ENCODE measurements around the gene PANK4. TPM values are rescaled to one million over a fixed set of nuclear protein-coding genes. Genes with fewer than 3 reads are reported as not detected.
A peak's percentile ranks its signal among the peaks of the same experiment; 100 is the strongest.

Gene PANK4
- total RNA-seq, 1 experiment from 2014 or later: 24.4 TPM

GRCh38 chr1:2558861-2559260, 32.5 kb upstream of the PANK4 start:
- H3K4me3 Mint-ChIP-seq (ENCODE audit: low read depth, unreplicated experiment): no peak overlapping the region
- no peak for DNase-seq
- no peaks in the 10 kb centered on the region for H3K9me3 Mint-ChIP-seq (ENCODE audit: low read depth, unreplicated experiment)
- peaks cover 8% of the 10 kb centered on the region for H3K4me1 Mint-ChIP-seq (ENCODE audit: low read depth, unreplicated experiment)
- CTCF ChIA-PET: no interaction called here
- intact Hi-C loops (cut with micrococcal nuclease; ENCODE audit: unreplicated experiment): no loop called here
- H3K27ac Mint-ChIP-seq (ENCODE audit: unreplicated experiment): peak overlapping the region; percentile 47
- no peak for TF ChIP-seq CTCF (IDR thresholded peaks at IDR 0.05; ENCODE audit: unreplicated experiment)
- H3K27me3 Mint-ChIP-seq (ENCODE audit: unreplicated experiment): no peaks in the 10 kb centered on the region
- no TSS peak for BruUV-seq (replicated peaks)
- peaks cover 31% of the 10 kb centered on the region for H3K36me3 Mint-ChIP-seq (ENCODE audit: insufficient read depth, unreplicated experiment)

- Mint-ChIP-seq H3K27ac (ENCODE audit: unreplicated experiment) (peak overlapping the region; percentile 47), H3K27me3 (ENCODE audit: unreplicated experiment) (no peaks in the 10 kb centered on the region), H3K4me3 (ENCODE audit: low read depth, unreplicated experiment) (no peak overlapping the region), H3K4me1 (ENCODE audit: low read depth, unreplicated experiment) (peaks cover 8% of the 10 kb centered on the region), H3K9me3 (ENCODE audit: low read depth, unreplicated experiment) (no peaks in the 10 kb centered on the region), H3K36me3 (ENCODE audit: insufficient read depth, unreplicated experiment) (peaks cover 31% of the 10 kb centered on the region)
- TF ChIP-seq CTCF (IDR thresholded peaks at IDR 0.05; ENCODE audit: unreplicated experiment): no peak
- no peak for DNase-seq
- BruUV-seq (replicated peaks): no TSS peak
- CTCF ChIA-PET: no interaction called here
- intact Hi-C loops (cut with micrococcal nuclease; ENCODE audit: unreplicated experiment): no loop called here
These were observed 32.0 kb upstream of the PANK4 start for GRCh38 chr1:2558420-2558819.

- BruUV-seq (replicated peaks): no TSS peak
- no peak overlapping the region for H3K27ac Mint-ChIP-seq (ENCODE audit: unreplicated experiment)
- H3K36me3 Mint-ChIP-seq (ENCODE audit: insufficient read depth, unreplicated experiment): peaks cover 31% of the 10 kb centered on the region
- intact Hi-C loops (cut with micrococcal nuclease; ENCODE audit: unreplicated experiment): no loop called here
- TF ChIP-seq CTCF (IDR thresholded peaks at IDR 0.05; ENCODE audit: unreplicated experiment): no peak
- no peaks in the 10 kb centered on the region for H3K27me3 Mint-ChIP-seq (ENCODE audit: unreplicated experiment)
- no peak for DNase-seq
- CTCF ChIA-PET: no interaction called here
- H3K4me3 Mint-ChIP-seq (ENCODE audit: low read depth, unreplicated experiment): peak overlapping the region; percentile 90
- no peaks in the 10 kb centered on the region for H3K9me3 Mint-ChIP-seq (ENCODE audit: low read depth, unreplicated experiment)
- peaks cover 8% of the 10 kb centered on the region for H3K4me1 Mint-ChIP-seq (ENCODE audit: low read depth, unreplicated experiment)
These were observed 31.3 kb upstream of the PANK4 start for GRCh38 chr1:2557482-2558400.

GRCh38 chr1:2556678-2557481, 30.5 kb upstream of the PANK4 start:
- intact Hi-C loops (cut with micrococcal nuclease; ENCODE audit: unreplicated experiment): no loop called here
- CTCF ChIA-PET: interaction anchor here (1.2 kb wide), 1 partner anchor 18 kb away, joined by 5 read pairs; no protein-coding TSS in a partner anchor
- DNase-seq: no peak

More at GRCh38 chr1:2556678-2557481, 30.5 kb upstream of the PANK4 start:
- peaks cover 31% of the 10 kb centered on the region for H3K36me3 Mint-ChIP-seq (ENCODE audit: insufficient read depth, unreplicated experiment)
- no peaks in the 10 kb centered on the region for H3K9me3 Mint-ChIP-seq (ENCODE audit: low read depth, unreplicated experiment)
- H3K27me3 Mint-ChIP-seq (ENCODE audit: unreplicated experiment): no peaks in the 10 kb centered on the region
- BruUV-seq (replicated peaks): TSS peak; percentile 61
- H3K4me3 Mint-ChIP-seq (ENCODE audit: low read depth, unreplicated experiment): peak overlapping the region; percentile 90
- peaks cover 8% of the 10 kb centered on the region for H3K4me1 Mint-ChIP-seq (ENCODE audit: low read depth, unreplicated experiment)
- peak overlapping the region; percentile 95 for H3K27ac Mint-ChIP-seq (ENCODE audit: unreplicated experiment)
- peak; percentile 13 for TF ChIP-seq CTCF (IDR thresholded peaks at IDR 0.05; ENCODE audit: unreplicated experiment)
